Kidney epithelial cell (primary cell): ENCODE measurements around the gene FBXW12. TPM values are rescaled to one million over a fixed set of nuclear protein-coding genes. Genes with fewer than 3 reads are reported as not detected.
A peak's percentile ranks its signal among the peaks of the same experiment; 100 is the strongest.

Experiments
- DNase-seq: peaks from one replicate; pipeline ENCODE4 v3.0.0-alpha.2; 2010; ENCODE audit warnings: low read depth
- H3K27me3 ChIP-seq: 2 replicates; pipeline ENCODE4 v1.6.0; 2011; ENCODE audit warnings: low read length; ENCODE audit not compliant: control insufficient read depth, insufficient read depth
- H3K36me3 ChIP-seq: 2 replicates; pipeline ENCODE4 v1.5.1; 2011; ENCODE audit warnings: low read length; ENCODE audit not compliant: control insufficient read depth, insufficient read depth
- H3K4me3 ChIP-seq: 2 replicates; pipeline ENCODE4 v1.5.1; 2011; ENCODE audit warnings: low read depth, mild to moderate bottlenecking, control low read depth, low read length
- CTCF ChIP-seq: IDR thresholded peaks from 2 replicates; pipeline ENCODE4 v1.5.1; 2011; ENCODE audit warnings: mild to moderate bottlenecking, moderate library complexity, low read length, control low read depth, inconsistent platforms; ENCODE audit not compliant: insufficient read depth, poor library complexity, severe bottlenecking
- total RNA-seq: library from RNA; depleted of rRNA; stranded (reverse); fragments of >200 nt; gene quantifications from 2 replicates; pipeline ENCODE4 v1.2.3, GENCODE V29; 2015

FBXW12 gene
- total RNA-seq, 1 donor from 2014 or later: 0.46 TPM

- Histone ChIP-seq H3K36me3 (peaks cover 3% of the 10 kb centered on the region), H3K4me3 (no peak overlapping the region), H3K27me3 (no peaks in the 10 kb centered on the region)
- DNase-seq: no peak
- no peak for TF ChIP-seq CTCF
These were observed 54.4 kb downstream of the FBXW12 start for GRCh38 chr3:48426401-48426909.

DNA sequence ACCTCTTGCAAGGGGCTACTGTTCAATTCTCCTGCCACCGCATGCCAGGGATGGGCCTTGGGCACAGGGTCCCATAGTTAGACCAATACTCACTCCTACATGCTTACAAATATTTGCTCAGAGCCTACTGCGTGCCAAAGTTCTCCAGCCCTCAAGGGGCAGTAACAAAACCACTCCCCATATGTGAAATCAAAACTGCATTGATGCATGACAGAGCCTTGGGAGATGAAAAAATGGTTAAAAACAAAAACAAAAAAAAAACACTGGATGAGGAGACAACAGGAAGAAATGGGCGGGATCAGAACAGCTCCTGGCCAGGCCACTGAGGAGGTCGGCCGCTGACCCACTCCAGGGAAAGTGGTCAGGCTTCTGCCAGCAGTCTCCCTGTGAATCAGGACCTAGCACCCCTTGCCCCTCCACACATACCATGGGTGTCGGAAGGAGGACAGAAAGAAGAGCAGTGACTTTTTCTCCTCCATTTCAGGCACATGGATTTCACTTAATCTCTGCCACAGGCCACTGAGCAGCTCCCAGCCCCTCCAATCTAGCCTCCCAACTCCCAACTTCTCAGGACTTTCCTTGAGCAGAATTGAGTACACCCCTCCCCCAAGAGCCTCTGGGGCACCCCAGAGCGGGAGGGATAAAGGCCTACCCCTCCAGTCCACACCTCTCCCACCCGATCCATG lies 55.1 kb downstream of the FBXW12 start:
- peak overlapping the region; percentile 81 for H3K4me3 ChIP-seq
- H3K36me3 ChIP-seq: peaks cover 3% of the 10 kb centered on the region
- DNase-seq: no peak
- H3K27me3 ChIP-seq: no peaks in the 10 kb centered on the region
- no peak for TF ChIP-seq CTCF

DNA sequence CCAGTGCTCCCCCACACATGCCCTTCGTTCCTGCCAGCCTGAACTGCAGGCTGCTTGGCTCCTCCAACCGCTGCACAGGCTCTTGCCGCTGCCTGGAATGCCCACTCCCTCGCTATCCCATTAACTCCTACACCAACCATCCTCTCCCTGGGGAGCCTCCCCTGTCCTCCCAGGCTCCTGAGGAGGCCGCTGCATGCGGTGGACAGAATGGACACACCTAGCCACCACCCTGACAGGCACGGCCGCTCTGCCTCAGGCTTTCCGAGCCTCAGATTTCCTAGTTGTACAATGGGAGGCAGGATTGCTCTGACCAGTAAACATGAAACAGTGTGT lies 55.6 kb downstream of the FBXW12 start:
- Histone ChIP-seq H3K36me3 (peaks cover 3% of the 10 kb centered on the region), H3K27me3 (no peaks in the 10 kb centered on the region), H3K4me3 (peak overlapping the region; percentile 81)
- TF ChIP-seq CTCF: no peak
- DNase-seq: no peak

DNA sequence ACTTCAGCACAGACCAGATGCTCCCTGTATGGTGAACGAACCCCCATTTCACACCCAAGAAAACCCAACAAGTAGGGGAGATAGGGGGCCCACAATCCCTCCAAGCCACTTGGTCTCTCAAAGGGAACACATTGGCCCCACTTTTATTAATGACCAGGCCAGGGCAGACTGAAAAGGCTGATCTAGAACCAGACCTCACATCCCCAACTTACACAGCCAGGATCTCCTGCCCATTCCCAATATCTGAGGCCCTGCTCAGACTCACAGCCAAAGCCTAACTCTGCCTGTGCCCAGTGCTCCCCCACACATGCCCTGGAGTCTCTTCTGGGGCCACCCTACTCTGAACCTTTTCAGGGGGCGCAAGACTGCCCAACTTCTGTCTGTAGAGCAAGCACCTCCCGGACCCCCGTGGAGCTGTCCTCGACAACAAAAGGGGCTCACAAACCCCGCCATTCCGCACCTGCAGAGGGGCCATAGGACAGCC lies 56.1 kb downstream of the FBXW12 start:
- Histone ChIP-seq H3K4me3 (peak overlapping the region; percentile 81), H3K36me3 (peaks cover 3% of the 10 kb centered on the region), H3K27me3 (no peaks in the 10 kb centered on the region)
- no peak for DNase-seq
- TF ChIP-seq CTCF: no peak

- no peaks in the 10 kb centered on the region for H3K27me3 ChIP-seq
- peaks cover 3% of the 10 kb centered on the region for H3K36me3 ChIP-seq
- peak overlapping the region; percentile 81 for H3K4me3 ChIP-seq
- no peak for DNase-seq
- no peak for TF ChIP-seq CTCF
These were observed 56.7 kb downstream of the FBXW12 start for GRCh38 chr3:48428572-48429316.
